Pancreas (tissue), 10 donors: ENCODE results near the gene GPC6. TPM values are rescaled to one million over a fixed set of nuclear protein-coding genes. Genes with fewer than 3 reads are reported as not detected.

Experiments
- ATAC-seq, 4 donors: fragments of 200-7000 bp; cut with Tn5 transposase; one replicate each; pipeline versions ENCODE4 v1.8.0 to v1.9.1; 2020; ENCODE audit warnings: mild to moderate bottlenecking in 4 of 4, moderate library complexity in 4 of 4
- DNase-seq, 6 donors: peaks; one replicate each; pipeline ENCODE4 v3.0.0-alpha.2; 2020
- FAIRE-seq: peaks from 2 replicates; lab custom pipeline; 2012; peaks lifted over from hg19 to GRCh38; lab: Jason Lieb, UNC
- H3K27ac ChIP-seq, 4 donors: fragments of 200-600 bp; sonication (generic); 1 replicate in 3 of 4; 2 replicates in 1 of 4; pipeline versions ENCODE4 v1.5.0 to v1.8.0; 2020
- H3K27me3 ChIP-seq, 4 donors: fragments of 200-600 bp; one replicate each; pipeline ENCODE4 v1.8.0; 2021
- H3K36me3 ChIP-seq, 3 donors: fragments of 200-600 bp; sonication (generic) in 1 of 3; one replicate each; pipeline versions ENCODE4 v1.5.0 to v1.8.0; 2020 to 2021
- H3K4me1 ChIP-seq, 3 donors: fragments of 200-600 bp; one replicate each; pipeline ENCODE4 v1.8.0; 2021
- H3K4me3 ChIP-seq, 4 donors: fragments of 200-600 bp; sonication (generic) in 2 of 4; one replicate each; pipeline versions ENCODE4 v1.5.0 to v1.8.0; 2020 to 2021
- H3K9me3 ChIP-seq, 4 donors: fragments of 200-600 bp; one replicate each; pipeline ENCODE4 v1.8.0; 2021
- whole genome bisulfite sequencing, 2 donors: extraction: QIAGEN DNeasy Blood & Tissue Kit; methylation state at CpG; one replicate each; pipeline ENCODE4 v1.1.7; 2013; 5-methylcytosine and 5-hydroxymethylcytosine counted together
- intact Hi-C, 3 donors: fragments of 100-400 bp; cut with DNase I; formaldehyde crosslinking; loops; one replicate each; pipeline versions ENCODE4 v1.11.1 to v1.14.2; 2022
- polyA plus RNA-seq, 2 donors: library from polyadenylated mRNA; stranded (reverse); fragments of 200-250 nt; gene quantifications; one replicate each; pipeline ENCODE4 v1.2.3, GENCODE V29; 2013
- total RNA-seq, 6 donors: library from RNA; stranded (reverse); fragmentation: NEBNext Ultra II Directional in 4 of 6; extraction: Animal tissue kit (Norgen Biotek cat#: 25700) in 4 of 6; gene quantifications; one replicate each; pipeline versions ENCODE4 v1.2.1 to v1.2.4, GENCODE V29; 2021 to 2023
- TF ChIP-seq, protein P1 (sequence below), 4 donors: fragments of 200-600 bp; sonication (generic) in 3 of 4; IDR thresholded peaks; one replicate each; pipeline versions ENCODE4 v1.5.0 to v1.8.0; 2021; ENCODE audit warnings: antibody characterized with exemption in 4 of 4
- donor health status: healthy with polysubstance abuse.
- donor health status: DM: no; HTN: no; CAD: no; lungs with moderate emphysema.
- donor health status: DM: no; HTN: no; CAD: no.
- donor health status: control.
- donor health status: control.
- donor health status: Bipolar disorder and iron deficiency.
- donor health status: DM: yes; HTN: yes; CAD: no.
- donor health status: DM: no; HTN: no; CAD: no.
- donor health status: DM: no; HTN: no; CAD: no.
- donor health status: DM: yes; HTN: yes; CAD: no.

GPC6 gene
- total and polyA plus RNA-seq, 8 donors, result 0.23 to 3.3 (median 1.2) TPM

DNA sequence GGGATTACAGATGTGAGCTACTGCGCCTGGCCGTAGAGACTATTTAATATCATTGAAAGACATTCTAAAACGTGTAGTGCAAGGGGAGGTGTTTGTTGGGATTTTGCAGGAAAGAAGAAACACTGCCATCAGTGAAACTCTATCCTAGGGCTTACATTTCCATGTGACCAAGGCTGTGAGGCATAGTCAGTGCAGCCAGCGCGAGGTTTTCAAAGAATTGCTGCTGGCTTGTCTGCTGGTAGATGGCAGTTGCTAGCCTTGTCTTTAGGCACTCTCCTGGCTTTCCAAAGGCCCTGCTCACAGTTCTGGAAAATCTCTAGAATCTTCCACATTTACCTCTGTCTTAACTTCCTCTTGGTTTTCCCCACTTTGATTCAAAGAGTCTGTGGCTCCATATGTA is 77.5 kb downstream of the GPC6 start:
- ATAC-seq (no peak), DNase-seq (no peak), FAIRE-seq (no peak)
- Histone ChIP-seq H3K27me3 (no peaks in the 10 kb centered on the region), H3K9me3 (no peaks in the 10 kb centered on the region), H3K4me1 (no peaks in the 10 kb centered on the region), H3K27ac (no peak overlapping the region), H3K4me3 (no peak overlapping the region), H3K36me3 (no peaks in the 10 kb centered on the region)
- TF ChIP-seq, protein P1, sequence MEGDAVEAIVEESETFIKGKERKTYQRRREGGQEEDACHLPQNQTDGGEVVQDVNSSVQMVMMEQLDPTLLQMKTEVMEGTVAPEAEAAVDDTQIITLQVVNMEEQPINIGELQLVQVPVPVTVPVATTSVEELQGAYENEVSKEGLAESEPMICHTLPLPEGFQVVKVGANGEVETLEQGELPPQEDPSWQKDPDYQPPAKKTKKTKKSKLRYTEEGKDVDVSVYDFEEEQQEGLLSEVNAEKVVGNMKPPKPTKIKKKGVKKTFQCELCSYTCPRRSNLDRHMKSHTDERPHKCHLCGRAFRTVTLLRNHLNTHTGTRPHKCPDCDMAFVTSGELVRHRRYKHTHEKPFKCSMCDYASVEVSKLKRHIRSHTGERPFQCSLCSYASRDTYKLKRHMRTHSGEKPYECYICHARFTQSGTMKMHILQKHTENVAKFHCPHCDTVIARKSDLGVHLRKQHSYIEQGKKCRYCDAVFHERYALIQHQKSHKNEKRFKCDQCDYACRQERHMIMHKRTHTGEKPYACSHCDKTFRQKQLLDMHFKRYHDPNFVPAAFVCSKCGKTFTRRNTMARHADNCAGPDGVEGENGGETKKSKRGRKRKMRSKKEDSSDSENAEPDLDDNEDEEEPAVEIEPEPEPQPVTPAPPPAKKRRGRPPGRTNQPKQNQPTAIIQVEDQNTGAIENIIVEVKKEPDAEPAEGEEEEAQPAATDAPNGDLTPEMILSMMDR (IDR thresholded peaks at IDR 0.05), result no peak
- WGBS, 2 donors, result 86 to 87% methylated on average over 5 of the region's 5 CpGs
- intact Hi-C loops, result no loop called here

- Histone ChIP-seq H3K36me3 (no peaks in the 10 kb centered on the region), H3K4me3 (no peak overlapping the region)
- intact Hi-C loops, result no loop called here
Observed at GRCh38 chr13:93304868-93305613, 78.4 kb downstream of the GPC6 start.

GRCh38 chr13:93305886-93306285 is 79.3 kb downstream of the GPC6 start:
- Histone ChIP-seq H3K27me3 (no peaks in the 10 kb centered on the region), H3K27ac (no peak overlapping the region), H3K36me3 (no peaks in the 10 kb centered on the region), H3K4me3 (no peak overlapping the region), H3K4me1 (no peaks in the 10 kb centered on the region), H3K9me3 (no peaks in the 10 kb centered on the region)
- FAIRE-seq (no peak), DNase-seq (no peak), ATAC-seq (no peak)
- intact Hi-C loops, result no loop called here
- TF ChIP-seq, protein P1 (IDR thresholded peaks at IDR 0.05), result no peak

More at GRCh38 chr13:93304868-93305613, 78.4 kb downstream of the GPC6 start:
- no peaks in the 10 kb centered on the region for H3K27me3 ChIP-seq
- FAIRE-seq (no peak), DNase-seq (no peak), ATAC-seq (no peak)
- no peak overlapping the region for H3K27ac ChIP-seq
- WGBS, 2 donors, result 30 to 35% methylated on average over 6 of the region's 6 CpGs
- no peaks in the 10 kb centered on the region for H3K9me3 ChIP-seq
- no peaks in the 10 kb centered on the region for H3K4me1 ChIP-seq
- TF ChIP-seq, protein P1 (IDR thresholded peaks at IDR 0.05), result no peak

DNA sequence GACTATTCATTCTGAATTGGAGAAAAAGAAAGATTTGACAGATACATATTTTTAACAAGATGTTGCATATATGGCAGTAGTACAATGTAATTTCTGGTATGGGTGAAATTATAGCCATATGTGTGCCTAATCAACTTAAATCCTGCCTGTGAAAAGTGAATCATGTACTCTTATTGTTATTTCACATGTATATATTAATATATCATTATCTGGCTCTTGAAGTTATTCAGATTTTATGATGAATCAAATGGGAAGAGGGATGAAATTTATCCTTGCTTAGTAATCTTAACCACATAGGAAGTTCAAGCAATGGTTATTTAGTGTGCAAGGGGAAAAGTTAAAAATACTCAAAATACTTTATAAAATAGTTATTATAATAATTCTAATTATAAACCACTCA is 80.5 kb downstream of the GPC6 start:
- TF ChIP-seq, protein P1 (IDR thresholded peaks at IDR 0.05), result no peak
- intact Hi-C loops, result no loop called here
- FAIRE-seq, result no peak

GRCh38 chr13:93307651-93308050 is 81.0 kb downstream of the GPC6 start:
- no peaks in the 10 kb centered on the region for H3K27me3 ChIP-seq
- H3K27ac ChIP-seq, result no peak overlapping the region
- ATAC-seq (no peak), FAIRE-seq (no peak), DNase-seq (no peak)
- no peaks in the 10 kb centered on the region for H3K9me3 ChIP-seq
- TF ChIP-seq, protein P1 (IDR thresholded peaks at IDR 0.05), result no peak
- H3K36me3 ChIP-seq, result no peaks in the 10 kb centered on the region
- intact Hi-C loops, result no loop called here
- 92 to 99% methylated on average over 5 of the region's 5 CpGs for WGBS, 2 donors
- H3K4me3 ChIP-seq, result no peak overlapping the region
- no peaks in the 10 kb centered on the region for H3K4me1 ChIP-seq

More for the DNA sequence above, 80.5 kb downstream of the GPC6 start:
- Histone ChIP-seq H3K27ac (no peak overlapping the region), H3K4me1 (no peaks in the 10 kb centered on the region), H3K9me3 (no peaks in the 10 kb centered on the region), H3K4me3 (no peak overlapping the region), H3K36me3 (no peaks in the 10 kb centered on the region), H3K27me3 (no peaks in the 10 kb centered on the region)
- no peak for DNase-seq
- no peak for ATAC-seq
